GM18502 (cell line): ENCODE results near the gene CNGB1.
"Not testable (repeated sequence)": the region's sequence is repeated elsewhere in the genome, so short reads cannot be mapped to it uniquely, and the experiment has no call there.

Source experiments
- ATAC-seq: cut with Tn5 transposase; IDR thresholded peaks from one replicate; pipeline ENCODE4 v1.9.1; 2021; ENCODE audit warnings: mild to moderate bottlenecking; ENCODE audit not compliant: unreplicated experiment, poor library complexity

Gene CNGB1

DNA sequence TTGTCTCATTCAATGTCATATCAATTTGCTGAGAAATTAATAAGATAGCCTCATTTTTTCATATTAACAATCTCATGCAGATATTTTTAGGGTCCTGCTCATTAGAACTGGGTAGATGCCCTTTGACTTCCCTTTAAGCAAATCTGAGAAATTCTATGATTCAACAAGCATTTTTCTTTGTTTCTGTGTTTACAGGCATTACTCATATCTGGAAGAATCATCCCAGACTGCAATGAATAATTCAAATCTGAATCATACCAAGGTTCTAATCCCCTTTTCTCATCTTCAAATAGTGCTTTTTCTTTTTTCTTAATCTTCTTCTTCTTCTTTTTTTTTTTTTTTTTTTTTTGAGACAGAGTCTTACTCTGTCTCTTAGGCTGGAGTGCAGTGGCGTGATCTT is 99.5 kb downstream of the CNGB1 start:
- ATAC-seq = no peak

GRCh38 chr16:57870753-57871454 is 100.0 kb downstream of the CNGB1 start:
- ATAC-seq = no peak

GRCh38 chr16:57868913-57869520 is 101.9 kb downstream of the CNGB1 start:
- no peak for ATAC-seq

DNA sequence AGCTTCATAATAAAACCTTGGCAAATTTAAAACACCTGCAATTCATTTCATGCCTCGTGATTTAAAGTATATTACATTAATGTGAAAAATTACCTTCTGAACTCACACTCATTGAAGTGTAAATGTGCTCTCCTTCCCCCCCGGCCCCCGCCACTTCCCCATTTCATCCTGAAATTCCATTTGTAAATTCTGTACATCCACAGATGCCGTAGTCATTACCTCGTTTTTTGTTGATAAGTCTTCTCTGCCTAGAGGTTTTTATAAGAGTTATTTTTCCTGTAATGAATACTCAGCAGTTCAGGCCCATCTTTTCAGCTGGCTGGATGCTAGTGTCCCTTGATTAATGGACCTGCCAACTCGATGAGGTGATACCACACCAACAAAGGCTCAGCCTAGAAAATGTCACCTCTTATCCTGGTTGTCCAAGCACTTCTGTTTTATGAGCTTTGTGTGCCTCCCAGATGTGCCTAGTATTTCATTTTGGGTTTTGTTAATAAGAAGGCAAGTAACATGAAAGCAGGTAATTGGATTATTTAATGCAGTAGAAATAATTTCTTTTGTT is 103.8 kb downstream of the CNGB1 start:
- no peak for ATAC-seq

- ATAC-seq = no peak
Observed at GRCh38 chr16:57866529-57866918, 104.4 kb downstream of the CNGB1 start.

GRCh38 chr16:57865746-57866528 is 105.0 kb downstream of the CNGB1 start:
- ATAC-seq = no peak

DNA sequence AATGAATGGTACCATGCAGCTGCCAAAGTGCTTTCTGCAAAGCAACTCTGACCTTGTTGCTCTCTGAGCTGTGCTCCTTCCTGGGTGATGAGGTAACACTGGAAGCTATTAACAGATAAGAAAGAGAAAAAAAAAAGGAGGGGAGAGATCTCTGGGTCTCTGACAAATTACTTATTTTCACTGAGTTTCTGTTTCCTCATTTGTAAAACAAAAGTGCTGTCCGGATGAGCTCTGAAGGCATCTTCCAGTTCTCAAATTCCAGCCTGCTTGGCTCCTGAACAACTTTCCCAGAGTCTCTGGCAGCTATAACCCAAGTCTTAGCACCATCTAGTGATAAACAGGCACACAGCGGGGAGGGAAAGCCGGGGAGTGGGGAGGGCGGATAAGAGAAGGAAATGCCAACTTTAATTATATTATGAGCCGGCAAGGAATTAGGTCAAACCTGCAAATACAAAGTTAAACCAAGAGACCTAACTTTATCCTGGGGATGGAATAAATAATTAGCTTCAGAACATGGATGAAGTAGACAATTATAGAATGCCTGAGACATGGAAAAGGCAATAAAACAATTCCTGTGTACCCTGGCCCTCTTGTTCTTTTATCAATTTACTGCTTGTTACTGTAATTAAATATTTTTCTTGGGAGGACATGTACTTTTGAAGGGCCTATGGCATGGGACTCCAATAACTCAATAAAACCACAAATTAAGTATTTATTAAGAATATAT is 107.3 kb downstream of the CNGB1 start:
- ATAC-seq = no peak

- ATAC-seq = no peak
Observed at GRCh38 chr16:57862698-57863433, 108.1 kb downstream of the CNGB1 start.

DNA sequence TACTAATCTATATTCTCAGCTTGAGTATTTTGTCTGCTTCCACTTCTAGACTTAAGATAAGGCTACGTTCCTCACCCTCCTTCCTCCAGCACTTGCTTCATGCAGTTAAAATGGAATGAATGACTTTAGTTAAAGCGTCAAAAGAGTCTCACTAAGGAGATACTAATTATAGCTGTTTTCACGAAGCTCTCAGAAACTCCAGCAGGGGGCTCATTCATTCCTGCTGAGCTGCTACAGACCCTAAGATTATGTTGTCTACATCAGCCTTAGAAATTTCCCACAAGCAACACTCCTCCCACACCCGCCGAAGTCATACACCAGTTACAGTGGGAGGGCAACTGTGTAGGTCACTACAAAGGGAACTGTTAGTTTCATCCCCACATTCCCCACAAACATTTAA is 111.6 kb downstream of the CNGB1 start:
- ATAC-seq = no peak

DNA sequence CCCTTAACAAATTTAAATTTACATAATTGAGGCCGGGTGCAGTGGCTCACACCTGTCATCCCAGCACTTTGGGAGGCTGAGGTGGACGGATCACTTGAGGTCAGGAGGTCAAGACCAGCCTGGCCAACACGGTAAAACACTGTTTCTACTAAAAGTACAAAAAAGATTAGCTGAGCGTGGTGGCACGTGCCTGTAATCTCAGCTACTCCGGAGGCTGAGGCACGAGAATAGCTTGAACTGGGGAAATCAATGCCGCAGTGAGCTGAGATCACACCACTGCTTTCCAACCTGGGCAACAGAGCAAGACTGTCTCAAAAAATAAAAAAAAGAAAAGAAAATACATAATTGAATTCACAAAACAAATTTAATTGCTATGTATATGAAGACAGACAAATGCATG is 112.3 kb downstream of the CNGB1 start:
- no peak for ATAC-seq

DNA sequence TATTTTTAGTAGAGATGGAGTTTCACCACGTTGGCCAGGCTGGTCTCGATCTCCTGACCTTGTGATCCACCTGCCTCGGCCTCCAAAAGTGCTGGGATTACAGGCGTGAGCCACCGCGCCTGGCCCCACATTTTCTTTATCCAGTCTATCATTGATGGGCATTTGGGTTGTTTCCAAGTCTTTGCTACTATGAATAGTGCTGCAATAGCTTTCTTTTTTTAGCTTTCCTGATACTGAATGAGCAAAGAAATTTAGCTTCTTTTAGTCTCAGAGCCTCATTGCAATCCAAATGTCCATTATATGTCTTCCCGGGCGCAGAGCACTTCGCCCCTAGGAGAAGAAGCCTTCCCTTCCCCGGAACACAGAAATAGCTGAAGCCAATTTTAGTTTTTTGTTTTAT is 112.9 kb downstream of the CNGB1 start:
- ATAC-seq = not testable (repeated sequence)

- no peak for ATAC-seq
Observed at GRCh38 chr16:57855188-57855587, 115.7 kb downstream of the CNGB1 start.

- no peak for ATAC-seq
Observed at GRCh38 chr16:57852189-57852588, 118.7 kb downstream of the CNGB1 start.

DNA sequence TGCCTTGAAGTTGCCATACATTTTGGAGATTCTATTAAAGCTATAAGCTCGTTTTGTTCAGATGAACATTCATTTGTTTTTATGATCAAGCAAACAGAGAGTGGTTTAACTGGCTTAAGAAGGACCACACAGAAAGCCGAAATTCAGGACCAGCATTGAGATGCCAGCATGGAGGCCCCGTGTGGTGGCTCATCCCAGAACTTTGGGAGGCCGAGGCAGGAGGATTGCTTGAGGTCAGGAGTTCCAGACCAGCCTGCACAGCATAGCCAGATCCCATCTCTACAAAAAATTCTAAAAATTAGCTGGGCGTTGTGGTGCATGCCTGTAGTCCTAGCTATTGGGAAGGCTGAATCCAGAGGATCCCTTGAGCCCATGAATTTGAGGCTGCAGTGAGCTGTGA is 122.7 kb downstream of the CNGB1 start:
- no peak for ATAC-seq

GRCh38 chr16:57846931-57847330 is 124.0 kb downstream of the CNGB1 start:
- not testable (repeated sequence) for ATAC-seq

DNA sequence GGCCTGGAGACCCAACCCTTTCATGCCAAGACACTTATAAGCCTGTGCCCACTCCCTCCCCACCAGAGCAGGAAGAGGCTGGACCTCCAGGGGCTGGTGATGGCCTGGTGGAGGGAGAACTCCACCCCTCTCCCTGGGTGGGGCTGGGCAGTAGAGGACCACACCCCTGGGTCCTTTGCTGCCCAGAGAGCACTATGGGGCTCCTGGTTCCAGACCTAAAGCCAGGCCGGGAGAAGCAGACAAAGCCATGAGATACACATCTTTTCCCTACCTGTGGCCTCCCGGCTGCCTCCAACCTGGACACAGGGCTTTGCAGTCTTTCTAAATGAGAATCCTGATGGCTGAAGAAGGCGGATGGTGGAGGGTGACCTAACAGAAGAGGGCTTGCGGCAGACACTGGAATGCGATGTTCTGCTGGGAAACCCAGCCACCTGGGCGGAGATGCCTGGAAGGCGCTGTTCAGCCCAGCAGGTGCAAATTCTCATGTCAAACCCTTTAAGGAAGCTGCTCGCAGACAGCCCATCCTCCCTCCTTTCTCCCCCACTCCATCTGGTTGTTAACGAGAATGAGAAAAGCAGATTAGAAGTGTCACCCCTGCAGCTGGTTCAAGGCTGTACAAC is 124.7 kb downstream of the CNGB1 start:
- ATAC-seq = no peak

DNA sequence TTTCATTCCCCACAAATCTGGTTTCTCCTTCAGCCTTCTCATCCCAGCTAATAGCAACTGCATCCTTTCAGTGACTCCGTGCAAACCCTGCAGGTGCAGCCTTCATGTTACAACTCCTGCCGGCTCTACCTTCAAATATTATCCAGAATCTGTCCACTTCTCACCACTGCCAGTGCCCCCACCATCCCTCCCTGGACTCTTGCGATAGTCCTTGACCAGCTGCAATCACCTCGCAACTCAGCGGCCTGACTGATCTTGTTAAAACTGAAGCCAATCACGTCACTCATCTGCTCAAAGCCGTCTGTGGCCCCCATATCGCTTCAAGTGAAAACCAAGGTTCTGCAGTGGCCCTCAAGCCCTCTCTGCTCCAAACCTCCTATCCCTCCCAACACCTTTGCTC is 125.8 kb downstream of the CNGB1 start:
- no peak for ATAC-seq

DNA sequence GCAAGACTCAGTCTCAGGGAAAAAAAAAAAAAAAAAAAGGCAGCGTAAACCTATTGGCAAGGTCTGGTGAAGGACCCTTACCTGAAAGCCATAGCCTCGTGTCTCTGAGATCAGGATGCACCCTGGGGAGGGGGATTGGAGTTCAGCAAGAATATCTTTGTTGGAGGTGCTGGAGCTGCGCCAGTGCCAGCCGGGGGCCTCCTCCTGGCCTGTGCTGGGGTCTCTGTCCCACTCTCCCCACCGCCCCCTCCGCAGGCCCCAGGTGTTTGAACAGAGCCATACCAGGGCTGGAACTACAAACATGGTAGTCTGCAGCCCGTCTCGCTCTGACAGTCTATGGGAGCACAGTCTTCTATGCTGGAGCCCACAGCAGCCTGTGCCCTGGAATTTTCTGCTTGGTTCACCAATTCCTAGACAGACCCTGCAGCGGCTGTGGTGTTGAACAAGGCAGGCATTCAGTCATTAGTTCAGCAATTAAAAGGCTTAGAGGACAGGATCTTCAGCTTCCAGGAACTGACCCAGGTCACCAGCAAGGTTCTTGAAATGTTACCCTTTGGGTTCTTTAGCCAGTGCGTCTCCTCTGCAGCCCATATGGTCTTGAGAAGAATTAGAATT is 126.4 kb downstream of the CNGB1 start:
- no peak for ATAC-seq

- ATAC-seq = no peak
Observed at GRCh38 chr16:57843400-57843799, 127.5 kb downstream of the CNGB1 start.
